HG03064 (cell line): ENCODE data around the gene FCAMR.

Source experiments
- ATAC-seq: cut with Tn5 transposase; IDR thresholded peaks from one replicate; pipeline ENCODE4 v1.9.1; 2021; ENCODE audit warnings: low read depth; ENCODE audit not compliant: unreplicated experiment

The FCAMR gene

DNA sequence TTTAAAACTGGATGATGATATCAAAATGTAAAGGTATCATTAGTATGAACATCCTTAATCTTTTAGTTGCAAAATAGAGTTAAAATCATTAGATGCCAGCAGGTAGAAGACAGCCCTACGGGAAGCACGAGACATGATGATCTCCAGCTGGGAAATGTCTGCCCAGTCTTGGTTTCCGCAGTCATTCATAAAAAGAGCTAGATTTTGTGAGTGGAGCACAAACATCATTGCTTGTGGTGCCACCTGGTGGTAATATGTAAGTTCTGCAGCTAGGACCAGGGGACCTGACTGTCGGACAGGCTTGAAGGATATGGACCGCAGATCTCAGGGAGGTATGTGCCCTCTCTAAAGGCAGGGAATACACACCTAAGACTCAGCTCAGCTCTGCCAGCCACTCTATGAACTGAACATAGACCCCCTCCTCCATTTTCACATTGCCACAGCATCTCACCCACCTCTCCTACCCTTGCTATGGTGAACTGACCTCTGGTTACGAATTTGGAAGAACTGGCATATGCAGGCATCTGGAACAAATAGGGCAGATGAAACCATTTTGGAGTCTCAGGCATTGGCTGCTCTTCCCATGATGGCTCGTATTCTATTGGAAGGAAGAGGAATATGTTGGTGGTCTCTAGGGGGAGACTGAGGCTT is 57.7 kb downstream of the FCAMR start:
- no peak for ATAC-seq

- ATAC-seq: no peak
Measured at GRCh38 chr1:206911064-206911663, 59.1 kb downstream of the FCAMR start.

GRCh38 chr1:206909883-206910318 is 60.4 kb downstream of the FCAMR start:
- ATAC-seq: no peak

DNA sequence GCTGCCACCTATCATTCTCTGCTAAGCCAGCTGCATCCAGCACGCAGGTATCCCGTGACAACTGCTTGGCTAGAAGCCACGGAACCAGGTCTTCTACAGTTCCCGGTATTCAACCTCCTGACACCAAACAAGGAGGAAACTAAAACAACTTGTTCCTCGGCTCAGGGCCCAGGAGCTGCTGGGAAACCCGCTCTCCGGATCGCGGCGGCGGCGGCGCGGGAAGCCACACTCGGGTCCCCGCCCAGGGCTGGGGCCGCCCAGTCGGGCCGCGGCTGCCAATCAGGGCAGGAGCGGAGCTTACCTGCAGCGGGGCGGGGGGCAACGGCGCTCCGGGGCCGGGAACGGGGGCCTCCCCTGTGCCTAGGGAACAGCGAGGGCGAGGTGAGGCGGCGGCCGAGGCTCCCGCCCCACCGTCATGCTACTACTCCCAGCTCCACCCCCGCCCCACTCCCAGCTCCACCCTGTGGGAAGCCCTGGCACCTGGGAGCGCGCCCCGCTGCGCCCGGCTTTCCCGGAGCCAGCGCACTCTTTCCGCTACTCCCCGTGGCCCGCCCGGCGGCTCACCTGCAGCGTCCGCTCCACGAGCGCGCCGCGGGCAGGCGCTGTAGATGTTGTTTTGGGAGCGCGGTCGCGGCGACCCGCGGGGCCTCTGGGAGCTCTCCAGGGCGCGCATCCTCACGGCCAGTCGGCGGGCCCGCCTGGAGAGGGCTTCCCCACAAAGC is 60.9 kb downstream of the FCAMR start:
- no peak for ATAC-seq

GRCh38 chr1:206908038-206908437 is 62.2 kb downstream of the FCAMR start:
- no peak for ATAC-seq
